HFF-Myc (cell line): ENCODE data around the gene NUTM2B.
"Not testable (repeated sequence)": the region's sequence is repeated elsewhere in the genome, so short reads cannot be mapped to it uniquely, and the experiment has no call there.

Experiments
- DNase-seq: peaks from one replicate; pipeline ENCODE4 v3.0.0-alpha.2; 2011; ENCODE audit warnings: low read depth; ENCODE audit errors: extremely low read depth
- H3K4me3 ChIP-seq: replicated peaks from 2 replicates; pipeline ENCODE4 v1.5.1; 2011; ENCODE audit warnings: low read depth, mild to moderate bottlenecking, control low read depth, low read length

Gene NUTM2B, protein sequence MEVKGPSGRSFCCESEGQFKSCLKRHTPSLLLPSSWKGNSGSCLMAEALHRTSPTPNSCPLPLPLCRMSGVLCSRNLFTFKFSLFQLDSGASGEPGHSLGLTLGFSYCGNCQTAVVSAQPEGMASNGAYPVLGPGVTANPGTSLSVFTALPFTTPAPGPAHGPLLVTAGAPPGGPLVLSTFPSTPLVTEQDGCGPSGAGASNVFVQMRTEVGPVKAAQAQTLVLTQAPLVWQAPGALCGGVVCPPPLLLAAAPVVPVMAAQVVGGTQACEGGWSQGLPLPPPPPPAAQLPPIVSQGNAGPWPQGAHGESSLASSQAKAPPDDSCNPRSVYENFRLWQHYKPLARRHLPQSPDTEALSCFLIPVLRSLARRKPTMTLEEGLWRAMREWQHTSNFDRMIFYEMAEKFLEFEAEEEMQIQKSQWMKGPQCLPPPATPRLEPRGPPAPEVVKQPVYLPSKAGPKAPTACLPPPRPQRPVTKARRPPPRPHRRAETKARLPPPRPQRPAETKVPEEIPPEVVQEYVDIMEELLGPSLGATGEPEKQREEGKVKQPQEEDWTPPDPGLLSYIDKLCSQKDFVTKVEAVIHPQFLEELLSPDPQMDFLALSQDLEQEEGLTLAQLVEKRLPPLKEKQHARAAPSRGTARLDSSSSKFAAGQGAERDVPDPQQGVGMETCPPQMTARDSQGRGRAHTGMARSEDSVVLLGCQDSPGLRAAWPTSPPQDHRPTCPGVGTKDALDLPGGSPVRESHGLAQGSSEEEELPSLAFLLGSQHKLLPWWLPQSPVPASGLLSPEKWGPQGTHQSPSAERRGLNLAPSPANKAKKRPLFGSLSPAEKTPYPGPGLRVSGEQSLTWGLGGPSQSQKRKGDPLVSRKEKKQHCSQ

DNA sequence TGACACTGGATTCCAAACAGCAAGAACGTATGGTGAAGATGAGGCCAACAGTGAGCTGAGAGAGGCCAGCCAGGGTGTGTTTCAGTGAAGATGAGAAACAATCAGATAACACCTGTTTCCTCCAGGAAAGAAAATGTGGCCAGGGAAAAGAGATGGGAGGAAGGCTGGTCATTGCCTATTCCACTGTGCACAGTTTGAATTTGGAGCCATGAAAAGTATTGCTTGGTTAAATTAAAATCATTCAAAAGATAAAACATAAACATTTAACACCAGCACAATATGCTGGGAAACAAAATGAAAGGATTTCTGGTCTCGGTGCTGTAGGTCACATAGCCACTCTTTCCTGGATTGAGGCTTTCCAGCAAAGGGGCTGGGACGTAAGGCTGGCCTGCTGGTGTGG is at the start of gene NUTM2B:
Gene NUTM2B, plus strand, starts transcription at position 301 of the 400 bp plus-strand sequence. CDS start 383 bp downstream, outside the sequence.
- DNase-seq, H3K4me3 ChIP-seq: not testable (repeated sequence)

- H3K4me3 ChIP-seq, DNase-seq: not testable (repeated sequence)
Observed at GRCh38 chr10:79663287-79663686, 39.7 kb upstream of the NUTM2B start.

DNA sequence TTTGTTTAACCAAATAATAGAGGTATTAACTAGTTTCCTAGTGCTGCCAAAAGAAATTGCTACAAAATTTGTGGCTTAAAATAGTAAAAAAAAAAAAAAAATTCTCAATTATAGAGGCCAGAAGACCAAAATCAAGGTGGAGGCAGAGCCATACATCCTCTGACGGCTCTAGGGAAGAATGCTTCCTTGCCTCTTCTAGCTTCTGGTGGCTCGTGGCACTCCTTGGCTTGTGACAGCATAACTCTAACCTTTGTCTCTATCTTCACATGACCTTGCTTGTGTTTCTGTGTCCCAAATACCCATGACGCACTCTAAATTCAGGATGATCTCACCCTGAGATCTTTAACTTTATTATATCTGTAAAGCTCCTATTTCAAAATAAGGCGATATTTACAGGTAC is 38.3 kb upstream of the NUTM2B start:
- not testable (repeated sequence) for DNase-seq, H3K4me3 ChIP-seq

DNA sequence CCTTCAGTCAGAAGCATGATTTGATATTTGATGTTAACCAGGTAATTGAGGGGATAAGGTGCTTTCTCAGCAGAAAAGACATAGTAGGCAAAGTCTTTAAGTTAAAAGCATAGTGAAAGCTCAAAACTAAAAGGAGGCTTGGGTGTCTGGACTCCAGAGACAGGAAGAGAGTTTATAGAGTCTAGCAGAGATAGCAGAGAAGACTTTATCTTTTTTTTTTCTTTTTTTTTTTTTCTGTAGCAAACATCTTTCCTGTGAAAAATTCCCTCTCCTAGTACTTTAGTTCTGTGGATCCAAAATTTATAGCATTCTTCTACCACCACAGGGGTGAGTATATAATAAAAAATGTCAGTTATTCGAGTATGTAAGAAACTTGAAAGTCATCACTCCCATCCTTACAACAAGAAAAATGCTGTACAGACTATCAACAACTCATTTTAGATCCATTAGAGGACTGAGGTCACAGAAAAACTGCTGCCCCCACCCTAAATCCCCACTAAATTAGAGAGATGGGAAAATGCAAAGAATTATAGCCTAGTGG is 33.7 kb upstream of the NUTM2B start:
- DNase-seq, H3K4me3 ChIP-seq: not testable (repeated sequence)

GRCh38 chr10:79674878-79675277 is 28.1 kb upstream of the NUTM2B start:
- DNase-seq: not testable (repeated sequence)

GRCh38 chr10:79683026-79683883 is 19.8 kb upstream of the NUTM2B start:
- not testable (repeated sequence) for H3K4me3 ChIP-seq, DNase-seq

More at GRCh38 chr10:79674878-79675277, 28.1 kb upstream of the NUTM2B start:
- H3K4me3 ChIP-seq: not testable (repeated sequence)

- not testable (repeated sequence) for H3K4me3 ChIP-seq, DNase-seq
Observed at GRCh38 chr10:79683884-79684720, 18.9 kb upstream of the NUTM2B start.

DNA sequence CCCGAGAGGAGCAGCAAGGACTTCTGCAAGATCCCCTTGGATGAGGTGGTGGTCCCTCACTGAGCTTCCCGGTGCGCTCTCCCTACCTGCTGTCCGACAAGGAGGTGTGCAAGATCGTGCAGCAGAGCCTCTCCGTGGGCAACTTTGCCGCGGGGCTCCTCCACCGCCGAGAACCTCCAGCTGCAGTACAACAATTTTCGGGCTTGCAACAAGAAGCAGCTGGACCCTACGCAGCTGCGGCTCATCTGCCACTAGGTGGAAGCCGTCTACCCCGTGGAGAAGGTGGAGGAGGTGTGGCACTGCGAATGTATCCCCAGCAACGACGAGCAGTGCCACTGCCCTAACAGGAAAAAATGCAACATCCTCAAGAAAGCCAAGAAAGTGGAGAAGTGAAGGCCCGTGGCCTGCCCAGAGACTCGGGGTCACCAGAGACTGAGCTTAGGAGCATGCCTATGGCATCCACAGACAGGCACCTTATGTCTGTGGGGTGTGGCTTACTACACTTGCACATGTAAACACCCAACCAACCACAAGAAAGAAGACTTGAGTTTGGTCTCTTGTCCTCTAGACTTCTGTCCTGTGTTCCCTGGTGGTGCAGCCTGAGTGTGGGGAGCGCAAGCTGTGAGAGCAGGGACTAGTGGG is 17.9 kb upstream of the NUTM2B start:
- not testable (repeated sequence) for H3K4me3 ChIP-seq, DNase-seq

DNA sequence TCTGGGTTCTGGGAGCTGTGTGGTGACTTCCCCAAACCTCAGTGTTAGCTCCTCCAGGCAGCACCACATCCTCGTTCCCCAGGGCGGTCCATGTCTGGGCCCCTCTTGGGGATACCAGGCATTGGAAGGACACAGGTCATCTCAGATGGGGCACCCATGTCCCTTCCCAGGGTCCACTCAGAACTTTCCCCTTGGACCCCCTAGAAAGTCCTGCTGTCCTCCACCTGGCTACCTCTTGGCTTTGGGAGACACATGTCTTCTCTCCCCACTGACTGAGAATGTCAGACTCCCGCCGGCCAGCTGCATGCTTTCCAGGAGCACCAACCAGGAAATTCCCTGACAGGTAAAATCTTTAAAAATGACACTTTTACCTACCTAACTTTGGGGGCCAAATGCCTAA is 16.4 kb upstream of the NUTM2B start:
- H3K4me3 ChIP-seq, DNase-seq: not testable (repeated sequence)

DNA sequence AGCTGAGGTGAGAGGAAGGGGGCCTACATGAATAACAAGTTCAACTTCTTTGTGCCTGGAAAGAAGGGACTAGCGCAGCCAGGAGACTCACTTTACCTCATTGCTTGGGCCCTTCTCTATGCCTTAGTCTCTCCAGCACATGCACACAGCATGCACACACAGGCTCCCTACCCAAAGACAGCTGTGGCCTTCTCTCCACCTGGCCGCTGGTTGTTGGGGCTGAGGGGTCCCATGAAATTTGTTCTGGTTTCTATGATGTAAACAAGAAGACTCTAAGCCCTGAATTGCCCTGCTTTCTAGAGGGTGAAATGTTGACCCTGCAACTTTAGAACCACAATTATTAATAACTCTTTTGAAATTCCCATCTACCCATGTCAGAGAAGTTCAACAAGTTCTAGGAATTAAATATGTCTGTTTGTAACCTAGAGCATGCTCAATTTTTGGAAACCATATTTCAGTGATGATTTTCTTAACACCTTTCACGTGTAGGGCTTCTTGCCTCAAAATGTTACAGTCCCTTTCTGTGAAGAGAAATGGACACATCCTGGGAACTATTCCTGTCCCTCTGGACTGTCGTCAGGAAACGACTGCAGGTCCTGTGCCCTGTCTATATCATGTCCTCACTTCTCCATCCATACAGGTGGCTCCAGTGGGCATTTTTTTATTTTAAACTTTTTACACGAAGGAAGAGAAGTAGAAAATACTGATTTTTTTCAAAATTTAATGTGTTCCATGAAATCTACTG is 15.4 kb upstream of the NUTM2B start:
- DNase-seq: not testable (repeated sequence)

GRCh38 chr10:79688798-79689197 is 14.2 kb upstream of the NUTM2B start:
- DNase-seq, H3K4me3 ChIP-seq: not testable (repeated sequence)

More for the DNA sequence above, 15.4 kb upstream of the NUTM2B start:
- not testable (repeated sequence) for H3K4me3 ChIP-seq

GRCh38 chr10:79696596-79696995 is 6.4 kb upstream of the NUTM2B start:
- not testable (repeated sequence) for H3K4me3 ChIP-seq, DNase-seq

DNA sequence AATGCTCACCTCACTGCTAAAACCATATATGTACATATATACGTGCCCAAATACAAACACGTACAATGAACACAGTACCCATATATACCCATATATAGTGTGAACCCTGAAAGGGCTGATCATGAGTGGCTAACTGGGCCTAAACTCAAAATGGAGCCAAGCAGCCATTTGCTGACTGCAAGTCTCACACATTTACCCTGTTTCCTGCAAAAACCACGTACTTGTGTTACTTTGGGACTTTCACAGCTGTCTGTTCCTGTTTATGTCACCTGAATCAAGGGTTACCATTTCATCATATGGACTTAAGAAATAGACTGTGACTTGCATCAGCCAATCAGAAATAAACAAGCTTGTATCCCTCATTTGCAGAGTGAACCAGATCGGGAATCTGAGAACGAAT is 5.9 kb upstream of the NUTM2B start:
- not testable (repeated sequence) for H3K4me3 ChIP-seq, DNase-seq

DNA sequence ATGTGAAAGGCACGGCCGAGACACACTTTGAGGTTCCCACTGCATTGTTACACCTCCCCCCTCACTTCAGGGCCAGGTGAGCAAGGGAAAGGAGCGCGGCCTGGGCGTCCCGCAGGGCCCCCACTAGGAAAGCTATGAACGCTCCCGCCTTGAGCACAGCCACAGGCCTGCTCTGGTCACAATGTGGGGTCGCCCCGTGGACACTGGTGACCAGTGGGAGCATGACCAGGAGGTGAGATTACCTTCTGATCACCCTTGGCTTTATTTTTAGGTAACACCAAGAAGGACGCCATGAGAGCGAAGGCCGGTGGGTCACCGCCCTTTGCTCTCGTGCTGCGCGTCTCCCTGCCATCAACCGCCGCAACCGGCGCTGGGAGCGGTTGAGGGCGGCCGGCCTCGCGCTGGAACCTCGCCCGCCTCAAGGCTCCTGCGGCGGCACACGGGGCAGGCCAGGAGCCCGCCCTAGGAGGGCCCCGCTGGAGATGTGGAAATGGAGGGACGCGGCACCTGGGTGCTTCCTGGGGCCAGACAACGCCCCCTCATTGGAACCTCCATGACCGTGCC is 2.6 kb upstream of the NUTM2B start:
- DNase-seq, H3K4me3 ChIP-seq: not testable (repeated sequence)

DNA sequence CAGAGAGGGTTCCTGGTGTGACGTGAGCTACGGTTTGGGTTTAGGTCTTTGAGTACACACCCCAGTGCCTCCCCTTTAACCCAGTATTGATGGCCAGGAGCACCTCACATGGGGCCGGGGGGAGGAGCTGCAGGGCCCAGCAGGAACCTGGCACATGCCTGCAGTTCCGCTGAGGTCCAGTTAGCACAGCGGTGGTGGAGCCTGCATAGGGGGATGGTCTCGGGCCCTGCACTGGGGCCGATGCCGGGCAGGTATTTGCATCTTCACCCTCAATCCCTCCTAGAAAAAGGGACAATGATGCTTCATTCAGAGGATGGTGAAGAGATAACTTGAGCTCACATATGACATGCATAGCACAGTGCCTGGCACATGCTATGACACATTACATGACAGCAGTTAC is 4.0 kb downstream of the NUTM2B start:
- DNase-seq, H3K4me3 ChIP-seq: not testable (repeated sequence)

GRCh38 chr10:79714976-79715375 is 11.9 kb downstream of the NUTM2B start:
- not testable (repeated sequence) for DNase-seq, H3K4me3 ChIP-seq
